Tibial nerve (tissue), 4 donors: ENCODE data around the gene VPS26B. TPM values are rescaled to one million over a fixed set of nuclear protein-coding genes. Genes with fewer than 3 reads are reported as not detected.
"Not testable (repeated sequence)": the region's sequence is repeated elsewhere in the genome, so short reads cannot be mapped to it uniquely, and the experiment has no call there.

ENCODE experiments used
- DNase-seq, 2 donors: peaks; one replicate each; pipeline ENCODE4 v3.0.0-alpha.2; 2019; ENCODE audit warnings: low spot score in 2 of 2
- H3K27ac ChIP-seq, 4 donors: fragments of 200-600 bp; sonication (generic) in 3 of 4; one replicate each; pipeline ENCODE4 v1.5.1; 2017 to 2019; ENCODE audit warnings: mild to moderate bottlenecking in 1 of 4
- H3K27me3 ChIP-seq, 2 donors: fragments of 200-600 bp; sonication (generic) in 1 of 2; one replicate each; pipeline versions ENCODE4 v1.5.1 to v1.6.0; 2017 to 2019
- H3K36me3 ChIP-seq, 3 donors: fragments of 200-600 bp; sonication (generic); one replicate each; pipeline ENCODE4 v1.5.1; 2018 to 2019
- H3K4me1 ChIP-seq, 4 donors: fragments of 200-600 bp; sonication (generic) in 3 of 4; one replicate each; pipeline ENCODE4 v1.5.1; 2017 to 2019
- H3K4me3 ChIP-seq, 4 donors: fragments of 200-600 bp; sonication (generic) in 3 of 4; one replicate each; pipeline ENCODE4 v1.5.1; 2017 to 2019; ENCODE audit warnings: mild to moderate bottlenecking in 1 of 4, moderate library complexity in 1 of 4
- H3K9me3 ChIP-seq, 4 donors: fragments of 200-600 bp; sonication (generic) in 3 of 4; one replicate each; pipeline ENCODE4 v1.5.1; 2017 to 2019
- EP300 ChIP-seq, 2 donors: sonication (generic); formaldehyde crosslinking; IDR thresholded peaks; one replicate each; pipeline ENCODE4 v1.6.1; 2017; ENCODE audit warnings: antibody characterized with exemption in 2 of 2, mild to moderate bottlenecking in 1 of 2
- POLR2A ChIP-seq, 2 donors: fragments of 450-650 bp; IDR thresholded peaks; one replicate each; pipeline ENCODE4 v1.6.1; 2017; ENCODE audit warnings: antibody characterized with exemption in 2 of 2, mild to moderate bottlenecking in 2 of 2, moderate library complexity in 2 of 2
- WGBS, 2 donors: methylation state at CpG; one replicate each; pipeline ENCODE4 v1.1.5; 2018; 5-methylcytosine and 5-hydroxymethylcytosine counted together
- total RNA-seq, 4 donors: library from RNA; depleted of rRNA; stranded (reverse); fragments of >200 nt; gene quantifications; one replicate each; pipeline ENCODE4 v1.1.0, GENCODE V29; 2016
- TF ChIP-seq, protein P1 (sequence below), 5 experiments: fragments of 200-600 bp in 3 of 5; fragments of 450-650 bp in 2 of 5; sonication (generic) in 3 of 5; IDR thresholded peaks; one replicate each; pipeline ENCODE4 v1.5.1; 2016 to 2019; ENCODE audit warnings: antibody characterized with exemption in 5 of 5, mild to moderate bottlenecking in 3 of 5, moderate library complexity in 2 of 5

Gene VPS26B
- total RNA-seq, 4 donors from 2014 or later: 32.7 to 35.9 (median 33.3) TPM

DNA sequence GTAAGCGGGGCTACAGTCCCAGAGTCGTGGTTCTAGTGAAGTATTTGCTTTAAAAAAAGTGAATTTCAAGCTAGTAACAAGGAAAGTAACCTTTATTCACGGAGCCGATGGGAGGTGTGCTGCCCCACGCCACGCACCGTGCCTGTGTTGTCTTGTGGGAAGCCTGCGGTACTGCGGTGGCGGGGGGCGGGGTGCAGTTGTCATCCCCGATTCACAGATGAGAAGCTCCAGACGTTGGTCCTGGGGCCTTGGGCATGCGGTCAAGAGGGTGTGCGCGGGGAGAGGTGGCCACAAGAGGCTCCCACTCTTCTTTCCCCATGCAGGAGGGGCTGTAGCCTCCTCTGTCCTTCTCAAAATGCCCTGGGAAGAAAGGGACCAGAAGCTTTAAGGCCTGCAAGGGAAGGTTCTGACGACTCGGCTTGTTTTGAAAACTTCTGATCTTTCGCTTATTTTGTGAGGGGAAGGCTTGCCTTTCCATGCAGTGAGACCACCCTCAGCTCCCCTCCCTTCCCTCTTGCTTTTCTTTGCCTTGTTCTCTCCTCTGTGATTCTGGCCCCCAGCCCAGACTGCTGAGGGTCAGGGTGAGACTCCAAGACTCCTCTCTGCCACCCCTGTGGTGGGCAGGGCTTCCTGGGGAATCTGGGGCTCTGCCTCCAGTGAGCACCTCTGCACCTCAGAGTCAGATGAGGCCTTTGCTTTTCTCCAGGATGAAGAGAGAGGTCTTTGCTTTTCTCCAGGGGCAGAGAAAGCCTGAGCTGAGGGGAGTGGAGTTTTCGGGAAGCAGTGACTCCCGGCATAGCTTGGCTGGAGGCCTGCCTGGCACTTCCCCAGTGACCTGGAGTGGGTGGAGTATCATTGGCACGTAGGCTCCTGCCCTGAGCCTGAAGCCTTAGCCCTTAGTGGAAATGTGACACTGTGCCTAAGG, 57.9 kb downstream of the VPS26B start:
- Histone ChIP-seq H3K36me3 (no peaks in the 10 kb centered on the region), H3K4me1 (peaks cover 0 to 2% (median 0%) of the 10 kb centered on the region in 4 donors), H3K27me3 (peaks cover 0 to 39% of the 10 kb centered on the region in 2 donors), H3K4me3 (no peak overlapping the region), H3K27ac (no peak overlapping the region), H3K9me3 (peaks cover 0 to 6% (median 0%) of the 10 kb centered on the region in 4 donors)
- no peak for DNase-seq
- TF ChIP-seq, protein P1, sequence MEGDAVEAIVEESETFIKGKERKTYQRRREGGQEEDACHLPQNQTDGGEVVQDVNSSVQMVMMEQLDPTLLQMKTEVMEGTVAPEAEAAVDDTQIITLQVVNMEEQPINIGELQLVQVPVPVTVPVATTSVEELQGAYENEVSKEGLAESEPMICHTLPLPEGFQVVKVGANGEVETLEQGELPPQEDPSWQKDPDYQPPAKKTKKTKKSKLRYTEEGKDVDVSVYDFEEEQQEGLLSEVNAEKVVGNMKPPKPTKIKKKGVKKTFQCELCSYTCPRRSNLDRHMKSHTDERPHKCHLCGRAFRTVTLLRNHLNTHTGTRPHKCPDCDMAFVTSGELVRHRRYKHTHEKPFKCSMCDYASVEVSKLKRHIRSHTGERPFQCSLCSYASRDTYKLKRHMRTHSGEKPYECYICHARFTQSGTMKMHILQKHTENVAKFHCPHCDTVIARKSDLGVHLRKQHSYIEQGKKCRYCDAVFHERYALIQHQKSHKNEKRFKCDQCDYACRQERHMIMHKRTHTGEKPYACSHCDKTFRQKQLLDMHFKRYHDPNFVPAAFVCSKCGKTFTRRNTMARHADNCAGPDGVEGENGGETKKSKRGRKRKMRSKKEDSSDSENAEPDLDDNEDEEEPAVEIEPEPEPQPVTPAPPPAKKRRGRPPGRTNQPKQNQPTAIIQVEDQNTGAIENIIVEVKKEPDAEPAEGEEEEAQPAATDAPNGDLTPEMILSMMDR (IDR thresholded peaks at IDR 0.05): no peak
- TF ChIP-seq POLR2A (IDR thresholded peaks at IDR 0.05): no peak
- no peak for TF ChIP-seq EP300 (IDR thresholded peaks at IDR 0.05)
- 78 to 79% methylated on average over 22 of the region's 22 CpGs for WGBS, 2 donors

GRCh38 chr11:134283461-134284230, 59.2 kb downstream of the VPS26B start:
- DNase-seq: no peak
- WGBS, 2 donors: 75 to 79% methylated on average over 16 of the region's 16 CpGs

DNA sequence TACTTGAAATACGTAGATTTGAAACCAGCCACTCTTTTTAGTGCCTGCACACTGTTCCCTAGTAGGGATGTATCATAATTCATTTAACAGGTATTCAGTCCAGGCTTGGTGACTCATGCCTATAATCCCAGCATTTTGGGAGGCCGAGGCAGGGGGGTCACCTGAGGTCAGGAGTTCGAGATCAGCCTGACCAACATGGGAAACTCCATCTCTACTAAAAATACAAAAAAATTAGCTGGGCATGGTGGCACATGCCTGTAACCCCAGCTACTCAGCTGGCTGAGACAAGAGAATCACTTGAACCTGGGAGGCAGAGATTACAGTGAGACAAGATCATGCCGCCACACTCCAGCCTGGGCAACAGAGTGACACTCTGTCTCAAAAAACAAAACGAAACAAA, 59.9 kb downstream of the VPS26B start:
- not testable (repeated sequence) for H3K36me3 ChIP-seq, H3K27ac ChIP-seq, H3K9me3 ChIP-seq, H3K4me1 ChIP-seq, H3K4me3 ChIP-seq, DNase-seq
- peaks cover 0 to 19% of the 10 kb centered on the region in 2 donors for H3K27me3 ChIP-seq
- WGBS, 2 donors: 86 to 88% methylated on average over 5 of the region's 5 CpGs

More at GRCh38 chr11:134283461-134284230, 59.2 kb downstream of the VPS26B start:
- H3K4me1 ChIP-seq: no peaks in the 10 kb centered on the region
- no peaks in the 10 kb centered on the region for H3K36me3 ChIP-seq
- H3K27ac ChIP-seq: no peak overlapping the region
- TF ChIP-seq, protein P1 (IDR thresholded peaks at IDR 0.05): no peak
- TF ChIP-seq POLR2A (IDR thresholded peaks at IDR 0.05): no peak
- TF ChIP-seq EP300 (IDR thresholded peaks at IDR 0.05): no peak
- no peak overlapping the region for H3K4me3 ChIP-seq
- peaks cover 0 to 27% of the 10 kb centered on the region in 2 donors for H3K27me3 ChIP-seq
- H3K9me3 ChIP-seq: no peaks in the 10 kb centered on the region

GRCh38 chr11:134287561-134287960, 63.1 kb downstream of the VPS26B start:
- no peak overlapping the region for H3K4me3 ChIP-seq
- DNase-seq: no peak
- H3K27me3 ChIP-seq: no peaks in the 10 kb centered on the region
- H3K27ac ChIP-seq: no peak overlapping the region
- 74 to 76% methylated on average over 12 of the region's 12 CpGs for WGBS, 2 donors
- peaks cover 0 to 11% (median 0%) of the 10 kb centered on the region in 4 donors for H3K4me1 ChIP-seq
- TF ChIP-seq EP300 (IDR thresholded peaks at IDR 0.05) (no peak), POLR2A (IDR thresholded peaks at IDR 0.05) (no peak)
- TF ChIP-seq, protein P1 (IDR thresholded peaks at IDR 0.05): no peak
- no peaks in the 10 kb centered on the region for H3K9me3 ChIP-seq
- H3K36me3 ChIP-seq: no peaks in the 10 kb centered on the region

- Histone ChIP-seq H3K27ac (no peak overlapping the region), H3K27me3 (no peaks in the 10 kb centered on the region), H3K9me3 (no peaks in the 10 kb centered on the region), H3K4me1 (peaks cover 0 to 11% (median 0%) of the 10 kb centered on the region in 4 donors), H3K4me3 (no peak overlapping the region), H3K36me3 (no peaks in the 10 kb centered on the region)
- TF ChIP-seq EP300 (IDR thresholded peaks at IDR 0.05) (no peak), POLR2A (IDR thresholded peaks at IDR 0.05) (no peak)
- TF ChIP-seq, protein P1 (IDR thresholded peaks at IDR 0.05): no peak
- DNase-seq: no peak
- WGBS, 2 donors: 92 to 94% methylated on average over 13 of the region's 13 CpGs
Observed at GRCh38 chr11:134288486-134288885, 64.0 kb downstream of the VPS26B start.
